DMS53 (cell line): Measurements from ENCODE around the gene PTPRN2.
A peak's percentile ranks its signal among the peaks of the same experiment; 100 is the strongest.
"Not testable (repeated sequence)": the region's sequence is repeated elsewhere in the genome, so short reads cannot be mapped to it uniquely, and the experiment has no call there.

Experiments
- DNase-seq: peaks from one replicate; lab custom pipeline; 2025; lab: John Stamatoyannopoulos, UW

PTPRN2 gene

DNA sequence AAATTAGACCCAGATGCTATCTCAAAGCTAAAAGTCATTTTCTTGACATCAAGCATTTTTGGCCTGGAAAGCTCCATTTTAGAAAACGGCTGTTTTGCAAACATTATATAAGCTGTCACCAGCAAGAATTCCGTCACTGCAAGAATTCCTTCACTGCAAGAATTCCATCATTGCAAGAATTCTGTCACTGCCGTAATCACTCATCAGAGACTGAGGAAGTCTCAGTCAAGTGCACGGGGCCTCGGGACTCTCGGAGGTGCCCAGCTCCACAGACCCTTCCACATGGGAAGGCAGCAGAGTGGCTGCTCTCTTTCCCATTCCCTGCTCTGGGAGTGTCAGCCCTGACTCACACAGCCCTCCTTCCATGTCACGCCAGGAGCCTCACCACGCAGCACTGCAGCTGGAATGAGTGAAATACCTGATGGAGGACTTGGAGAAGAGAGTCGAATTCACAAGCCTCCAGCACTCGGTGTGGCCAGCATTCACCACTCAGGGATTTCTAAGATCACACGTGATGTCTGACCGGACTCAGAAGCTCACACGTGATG is 168.3 kb downstream of the PTPRN2 start:
- no peak for DNase-seq

GRCh38 chr7:158418395-158418794 is 169.2 kb downstream of the PTPRN2 start:
- DNase-seq = not testable (repeated sequence)

DNA sequence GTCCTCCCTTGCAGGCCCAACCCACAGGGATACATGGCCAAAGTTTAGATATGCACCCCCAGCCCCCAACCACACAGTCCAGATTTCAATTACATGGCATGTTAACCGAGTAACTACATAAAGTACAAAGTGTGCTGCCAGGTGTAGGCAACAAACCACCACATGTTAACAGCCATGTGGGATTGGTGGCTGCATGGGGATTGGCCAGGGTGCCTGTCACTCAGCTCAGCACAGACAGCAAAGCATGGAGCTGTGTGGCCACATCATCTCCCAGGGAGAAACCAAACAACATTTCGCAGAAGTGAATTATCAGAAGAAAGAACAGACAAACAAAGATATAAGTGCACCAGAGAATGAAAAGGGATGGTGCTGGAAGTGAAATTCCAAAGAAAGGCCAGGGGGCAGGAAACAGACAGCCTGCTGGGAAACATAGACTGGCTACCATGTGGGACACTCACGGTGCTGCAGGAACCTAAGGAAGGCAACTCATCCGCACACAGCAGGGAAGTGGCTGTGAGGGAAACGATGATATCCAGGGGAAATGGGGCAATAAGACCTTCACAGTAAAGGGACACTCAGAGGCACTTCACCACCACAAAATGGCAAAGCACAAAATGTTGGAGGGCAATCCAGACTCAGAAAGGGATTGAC is 171.2 kb downstream of the PTPRN2 start:
- peak; percentile 38 for DNase-seq

DNA sequence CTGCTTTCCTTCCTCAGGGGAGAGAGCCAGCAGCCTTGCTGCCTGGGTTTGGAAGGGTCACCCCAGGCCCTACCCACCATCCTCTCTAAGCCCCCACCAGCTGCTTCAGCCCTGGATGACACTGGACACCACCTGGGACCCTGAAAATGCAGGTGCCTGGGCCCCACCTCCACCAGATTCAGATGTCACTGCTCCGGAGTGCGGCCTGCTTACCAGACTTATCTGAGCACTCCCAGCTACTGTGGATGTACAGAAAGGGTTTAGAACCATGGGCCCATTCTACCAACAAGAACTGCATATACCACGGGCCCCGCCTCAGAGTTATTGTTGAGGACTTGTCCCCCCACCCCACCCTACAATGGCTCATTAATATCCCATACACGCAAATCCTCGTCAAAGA is 172.3 kb downstream of the PTPRN2 start:
- DNase-seq = no peak

DNA sequence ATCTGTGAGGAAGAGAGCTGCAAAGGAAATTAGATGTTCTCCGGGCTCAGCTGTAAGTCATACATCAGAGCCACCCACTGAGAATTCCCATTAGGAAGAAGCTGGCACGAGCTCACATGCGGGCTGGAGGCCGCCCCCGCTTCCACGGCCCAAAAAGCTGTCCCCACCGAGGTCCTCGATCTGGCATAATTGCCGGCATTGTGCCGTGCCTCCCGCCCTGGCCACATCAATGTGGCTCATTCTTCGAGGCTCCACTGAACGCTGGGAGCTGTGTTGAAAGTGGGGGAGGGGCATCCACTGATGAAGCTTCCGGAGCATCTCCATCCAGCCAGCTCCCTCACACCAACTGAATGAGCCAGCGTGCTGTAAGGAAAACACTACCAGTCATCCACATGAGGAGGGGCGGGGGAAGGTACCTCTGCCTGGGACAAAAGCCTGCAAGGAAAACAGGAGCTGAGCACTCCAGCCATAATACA is 173.1 kb downstream of the PTPRN2 start:
- no peak for DNase-seq

- peak; percentile 20 for DNase-seq
Observed at GRCh38 chr7:158414002-158414401, 173.6 kb downstream of the PTPRN2 start.

- no peak for DNase-seq
Observed at GRCh38 chr7:158411232-158411950, 176.2 kb downstream of the PTPRN2 start.

GRCh38 chr7:158410720-158411119 is 176.9 kb downstream of the PTPRN2 start:
- DNase-seq = no peak

- no peak for DNase-seq
Observed at GRCh38 chr7:158409816-158410330, 177.8 kb downstream of the PTPRN2 start.

GRCh38 chr7:158409120-158409519 is 178.5 kb downstream of the PTPRN2 start:
- DNase-seq = no peak

DNA sequence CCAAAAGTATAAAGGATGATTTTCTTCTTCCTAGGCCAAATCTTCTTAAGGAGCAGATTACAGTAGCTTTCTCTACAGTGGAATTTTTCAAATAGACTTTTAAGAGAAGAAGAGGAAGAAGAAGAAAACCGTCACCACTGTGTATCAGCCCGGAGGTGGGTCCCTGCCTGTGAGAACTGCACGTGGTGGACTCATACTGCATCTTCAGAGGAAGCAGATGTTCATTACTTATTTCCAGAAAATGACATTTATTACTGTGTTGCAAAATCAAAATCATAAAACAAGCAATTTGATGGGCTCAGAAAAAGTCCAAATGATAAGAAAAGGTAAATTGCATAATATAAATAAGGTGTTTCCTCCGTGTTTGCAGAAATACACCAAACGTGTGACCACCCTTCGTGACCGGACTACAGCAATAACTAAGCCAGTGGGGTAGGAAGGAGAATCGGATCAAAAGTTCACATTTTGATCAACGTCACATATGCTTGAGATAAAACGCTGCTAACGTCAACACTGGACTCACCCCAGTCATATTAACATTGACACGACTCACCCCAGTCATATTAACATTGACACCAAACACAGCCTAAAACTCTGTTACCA is 179.2 kb downstream of the PTPRN2 start:
- DNase-seq = no peak

DNA sequence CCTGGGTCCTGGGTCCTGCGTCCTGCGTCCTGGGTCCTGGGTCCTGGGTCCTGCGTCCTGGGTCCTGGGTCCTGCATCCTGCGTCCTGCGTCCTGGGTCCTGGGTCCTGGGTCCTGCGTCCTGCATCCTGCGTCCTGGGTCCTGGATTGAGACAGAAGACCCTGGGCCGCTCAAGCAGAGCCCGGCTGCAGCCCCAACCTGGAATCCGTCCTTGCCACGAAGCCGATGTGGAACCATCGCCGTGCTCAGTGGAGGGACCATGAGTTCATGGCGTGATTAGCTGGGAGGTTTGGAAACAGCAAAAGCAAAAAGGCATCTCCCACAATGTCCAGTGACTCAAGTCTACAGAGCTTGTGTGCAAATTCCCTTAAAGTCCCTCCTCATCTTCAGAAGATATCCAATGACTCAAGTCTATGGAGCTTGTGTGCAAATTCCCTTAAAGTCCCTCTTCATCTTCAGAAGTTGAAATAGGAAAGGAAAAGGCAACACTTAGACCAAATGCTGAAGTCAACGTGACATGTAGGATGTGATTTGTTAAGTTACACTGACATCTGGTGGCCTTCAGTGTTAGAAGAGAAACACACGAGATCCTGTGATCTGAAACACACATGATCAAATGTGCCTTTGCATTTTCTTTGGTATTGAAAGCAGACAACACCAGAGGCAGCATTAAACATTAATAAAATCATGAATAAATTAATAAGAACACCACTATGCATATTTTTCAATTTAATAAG is 179.9 kb downstream of the PTPRN2 start:
- peak; percentile 71 for DNase-seq

DNA sequence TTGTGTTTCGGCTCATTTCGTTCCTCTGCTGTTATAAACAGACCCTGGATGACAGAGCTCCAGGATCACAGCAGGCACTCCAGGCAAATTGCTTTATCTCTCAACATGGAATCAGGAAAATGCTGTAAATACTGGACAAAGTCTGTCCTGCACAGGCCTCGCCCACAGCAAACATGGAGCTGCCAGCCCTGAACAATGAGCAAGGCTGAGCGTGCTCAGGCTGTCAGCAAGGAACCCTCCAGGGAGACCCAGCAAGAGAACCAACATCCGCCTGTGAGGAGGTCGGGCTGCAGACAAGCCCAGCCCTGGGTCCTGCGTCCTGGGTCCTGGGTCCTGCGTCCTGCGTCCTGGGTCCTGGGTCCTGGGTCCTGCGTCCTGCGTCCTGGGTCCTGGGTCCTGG is 180.8 kb downstream of the PTPRN2 start:
- DNase-seq = no peak

GRCh38 chr7:158406364-158406763 is 181.3 kb downstream of the PTPRN2 start:
- no peak for DNase-seq

DNA sequence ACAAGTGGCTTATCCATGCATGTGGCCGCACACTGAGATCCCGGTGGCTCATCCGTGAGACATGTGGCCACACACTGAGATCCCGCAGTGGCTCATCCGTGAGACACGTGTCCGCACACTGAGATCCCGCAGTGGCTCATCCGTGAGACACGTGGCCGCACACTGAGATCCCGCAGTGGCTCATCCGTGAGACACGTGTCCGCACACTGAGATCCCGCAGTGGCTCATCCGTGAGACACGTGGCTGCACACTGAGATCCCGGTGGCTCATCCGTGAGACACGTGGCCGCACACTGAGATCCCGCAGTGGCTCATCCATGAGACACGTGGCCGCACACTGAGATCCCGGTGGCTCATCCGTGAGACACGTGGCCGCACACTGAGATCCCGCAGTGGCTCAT is 181.9 kb downstream of the PTPRN2 start:
- not testable (repeated sequence) for DNase-seq

DNA sequence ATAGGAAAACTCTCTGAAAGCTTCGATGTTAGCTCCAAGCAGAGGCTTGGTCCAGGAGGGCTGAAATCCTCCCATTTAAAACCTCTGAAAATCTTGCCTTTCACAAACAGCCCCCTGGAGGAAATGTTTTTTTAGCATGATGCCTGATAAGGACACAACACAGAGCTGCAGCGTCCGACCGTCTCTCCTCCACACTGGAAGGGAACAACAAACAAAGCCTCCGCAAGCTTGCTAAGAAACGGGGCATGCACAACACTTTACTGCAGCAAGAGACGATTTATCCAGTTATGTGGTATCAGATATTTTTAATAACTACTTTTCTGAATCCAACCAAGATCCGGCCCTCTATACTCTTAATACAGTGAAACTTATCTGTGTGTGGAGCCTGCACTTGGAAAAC is 182.3 kb downstream of the PTPRN2 start:
- DNase-seq = no peak

- no peak for DNase-seq
Observed at GRCh38 chr7:158404031-158404761, 183.4 kb downstream of the PTPRN2 start.

GRCh38 chr7:158403013-158403821 is 184.4 kb downstream of the PTPRN2 start:
- DNase-seq = no peak

DNA sequence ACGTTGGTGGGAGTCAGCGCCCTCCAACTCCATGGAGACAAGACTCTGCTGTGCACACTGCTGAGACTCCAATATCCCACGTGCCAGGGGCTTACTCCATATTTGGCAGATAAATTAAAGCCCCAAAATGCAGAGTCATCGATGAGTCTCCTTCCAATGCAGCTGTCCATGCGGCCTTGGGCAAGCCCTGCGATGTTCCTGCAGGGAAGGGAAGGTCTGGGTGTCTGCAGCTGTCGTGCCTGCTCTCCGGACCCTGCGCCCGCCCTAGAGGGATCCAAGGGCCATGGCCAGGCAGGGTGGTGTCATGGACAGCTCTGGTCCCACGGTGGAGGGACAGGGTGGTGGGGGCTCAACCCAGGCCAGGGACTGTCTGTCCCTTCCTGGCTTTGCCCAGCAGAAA is 185.2 kb downstream of the PTPRN2 start:
- no peak for DNase-seq

GRCh38 chr7:158401826-158402225 is 185.8 kb downstream of the PTPRN2 start:
- no peak for DNase-seq
